ENCODE measurements around the gene RSL1D1.
A peak's percentile ranks its signal among the peaks of the same experiment; 100 is the strongest.
"Not testable (repeated sequence)": the region's sequence is repeated elsewhere in the genome, so short reads cannot be mapped to it uniquely, and the experiment has no call there.

The RSL1D1 gene

GRCh38 chr16:11797166-11797956, 54.0 kb downstream of the RSL1D1 start, which contains the start of gene ZC3H7A:
Gene ZC3H7A (minus strand): TSS chr16:11797258. CDS start chr16:11782354, 14,904 bp downstream.
- DNase-seq, result peak; percentile 95 to 96

DNA sequence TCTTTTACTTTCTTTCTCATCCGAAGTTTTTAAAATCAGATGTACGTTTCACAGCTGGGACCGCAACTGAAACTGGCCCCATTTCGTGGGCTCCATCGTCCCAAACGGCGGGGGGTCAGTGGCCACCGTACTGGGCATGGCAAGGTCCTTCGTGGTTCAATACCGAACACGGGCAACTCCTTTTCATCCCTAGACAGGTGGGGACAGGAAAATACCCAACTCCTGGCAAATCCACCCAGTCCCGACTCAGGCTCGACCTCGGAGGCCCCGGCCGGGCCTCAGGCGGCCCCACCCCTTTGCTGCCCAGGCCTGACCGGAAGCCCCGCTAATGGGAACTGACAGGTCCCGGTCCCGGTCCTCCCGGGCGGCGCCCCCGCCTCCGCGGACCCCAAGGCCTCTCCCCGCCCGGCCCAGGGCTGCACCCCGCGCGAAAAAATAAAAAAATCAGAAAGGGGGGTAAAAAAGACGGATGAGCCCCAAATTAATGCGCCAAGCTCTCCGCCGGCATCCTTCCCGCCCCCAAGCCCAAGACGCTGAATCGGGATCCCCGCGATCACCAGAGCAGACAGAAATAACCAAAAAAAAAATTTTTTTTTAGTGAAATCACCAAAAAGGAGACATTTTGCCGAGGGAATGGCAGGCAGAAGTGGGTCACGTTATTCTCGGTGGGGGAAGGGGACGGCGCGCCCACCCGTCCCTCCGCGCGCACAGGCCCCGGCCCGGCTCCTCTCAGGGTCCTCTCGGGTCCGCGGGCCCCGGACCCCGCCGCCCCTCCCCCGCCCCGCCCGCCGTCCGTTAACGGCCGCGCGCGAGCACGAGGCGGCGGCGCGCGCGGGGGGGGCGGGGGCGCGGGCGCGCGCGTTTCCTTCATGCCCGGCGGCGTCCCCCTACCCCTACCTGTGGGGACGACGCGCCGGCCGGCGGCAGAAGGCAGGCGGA, 54.8 kb downstream of the RSL1D1 start:
- DNase-seq, result peak; percentile 11 to 14

DNA sequence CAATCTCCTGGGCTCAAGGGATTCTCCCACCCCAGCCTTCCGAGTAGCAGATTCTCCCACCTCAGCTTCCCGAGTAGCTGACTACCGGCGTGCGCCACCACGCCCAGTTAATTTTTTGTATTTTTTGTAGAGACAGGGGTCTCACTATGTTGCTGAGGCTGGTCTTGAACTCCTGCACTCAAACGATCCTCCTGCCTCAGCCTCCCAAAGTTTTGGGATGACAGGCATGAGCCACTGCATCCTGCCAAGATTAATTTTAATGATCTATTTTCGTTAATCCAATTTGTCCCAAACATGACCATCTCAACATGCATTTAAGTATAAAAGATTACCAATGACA, 55.5 kb downstream of the RSL1D1 start:
- DNase-seq, result no peak

GRCh38 chr16:11794996-11795886, 56.1 kb downstream of the RSL1D1 start:
- DNase-seq, result no peak

DNA sequence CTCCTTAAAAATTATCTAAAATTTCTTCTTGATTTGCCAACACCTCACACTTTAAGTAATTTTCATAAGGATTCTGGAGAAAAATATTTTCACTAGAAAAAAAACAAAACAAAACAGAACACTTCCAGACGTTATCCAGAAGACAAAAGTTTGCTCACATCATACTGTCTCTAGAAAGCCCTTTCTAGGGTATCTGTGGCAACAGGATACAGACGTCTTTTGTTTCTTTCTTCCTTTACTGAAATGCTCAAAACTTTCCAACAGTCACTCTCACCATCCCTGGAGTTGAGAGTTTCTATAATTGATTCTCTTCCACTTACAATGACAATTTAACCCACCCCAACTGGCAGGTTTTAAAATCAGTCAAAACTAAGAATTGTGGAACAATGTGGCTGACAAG, 56.9 kb downstream of the RSL1D1 start:
- DNase-seq, result no peak

DNA sequence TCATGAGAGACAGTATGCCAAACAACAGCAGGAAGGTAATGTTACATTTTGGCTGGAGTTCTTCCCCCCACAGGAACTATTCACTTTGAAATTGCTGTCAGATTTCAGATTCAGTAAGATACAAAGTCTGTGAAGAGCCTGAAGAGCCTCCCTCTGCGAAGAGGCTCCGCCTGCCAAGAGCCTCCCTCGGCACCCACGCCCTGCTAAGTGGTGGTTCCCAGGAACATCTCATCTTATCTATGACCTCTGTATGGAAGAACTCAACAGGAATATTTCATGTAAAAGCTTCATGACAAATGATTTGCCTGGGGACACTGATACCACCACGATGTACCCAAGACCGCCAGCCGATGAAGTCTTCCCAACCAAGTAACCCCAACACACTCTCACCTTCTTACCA, 57.5 kb downstream of the RSL1D1 start:
- no peak for DNase-seq

DNA sequence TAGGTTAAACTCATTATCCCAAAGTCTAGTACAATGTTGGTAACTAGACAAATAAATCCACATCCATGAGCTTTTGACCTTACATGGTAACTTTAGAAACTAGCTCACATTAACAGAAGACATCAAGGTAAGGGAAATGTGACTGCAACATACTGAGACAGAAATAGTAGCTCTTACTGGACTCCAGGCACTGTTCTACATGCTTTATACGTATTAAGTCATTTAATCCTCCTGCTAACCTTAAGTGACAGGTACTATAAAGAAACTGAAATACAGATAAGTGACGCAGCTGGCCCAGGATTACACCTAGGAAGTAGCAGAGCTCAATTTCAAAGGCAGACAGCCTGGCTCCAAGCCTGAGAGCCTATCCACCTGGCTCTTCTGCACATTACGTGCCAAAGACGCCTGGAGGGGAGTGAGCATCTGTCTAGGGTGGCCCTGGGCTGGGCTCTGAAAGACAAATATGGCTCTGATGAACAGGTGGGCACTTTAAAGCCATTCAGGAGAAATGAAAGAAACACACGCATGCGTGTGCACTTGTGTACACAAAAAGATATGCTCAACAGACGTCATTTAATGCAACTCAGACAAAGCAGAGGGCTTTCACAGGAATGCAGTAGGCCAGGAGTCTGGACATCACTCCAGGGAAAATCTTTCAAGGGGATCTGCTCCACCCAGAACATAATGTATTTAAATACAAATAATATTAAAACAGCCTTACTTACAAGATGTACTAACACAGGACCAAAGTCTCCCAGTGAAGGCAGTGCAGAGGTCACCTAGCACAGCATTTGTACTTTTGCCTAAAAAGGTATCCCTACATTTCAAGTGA, 58.7 kb downstream of the RSL1D1 start:
- peak; percentile 90 to 98 for DNase-seq

DNA sequence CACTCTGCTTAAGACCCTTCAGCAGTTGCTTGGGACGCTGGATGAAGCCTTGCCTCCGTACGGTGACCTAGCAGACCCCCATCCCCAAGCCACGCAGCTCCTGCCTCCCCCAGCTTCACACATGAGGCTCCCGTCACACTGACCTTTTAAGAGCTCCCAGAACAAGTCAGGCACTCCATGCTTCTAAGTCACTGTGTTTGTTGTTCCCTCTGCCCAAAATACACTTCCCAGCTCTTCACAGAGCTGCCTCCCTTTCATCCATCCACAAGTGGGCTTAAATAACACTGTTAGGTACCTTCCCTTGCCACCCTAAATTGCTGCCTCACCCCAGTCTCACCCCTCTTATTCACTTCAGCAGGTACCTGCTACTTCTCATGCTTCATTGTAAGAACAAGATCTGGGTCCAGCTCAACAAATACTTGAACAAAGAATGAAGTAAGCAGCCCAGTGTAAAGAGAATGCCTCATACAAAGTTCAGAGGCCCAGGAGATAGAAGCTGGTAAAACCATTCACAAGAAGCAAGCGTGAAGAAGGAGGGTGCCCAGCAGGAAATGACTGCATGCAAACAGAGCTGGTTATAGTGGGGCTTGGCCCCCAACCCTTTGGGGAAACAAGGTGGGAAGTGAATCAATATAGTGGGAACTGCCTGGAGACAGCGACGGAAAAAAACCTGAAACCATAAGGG, 60.1 kb downstream of the RSL1D1 start:
- DNase-seq, result no peak

- no peak for DNase-seq
Measured at GRCh38 chr16:11788914-11789313, 62.4 kb downstream of the RSL1D1 start.

DNA sequence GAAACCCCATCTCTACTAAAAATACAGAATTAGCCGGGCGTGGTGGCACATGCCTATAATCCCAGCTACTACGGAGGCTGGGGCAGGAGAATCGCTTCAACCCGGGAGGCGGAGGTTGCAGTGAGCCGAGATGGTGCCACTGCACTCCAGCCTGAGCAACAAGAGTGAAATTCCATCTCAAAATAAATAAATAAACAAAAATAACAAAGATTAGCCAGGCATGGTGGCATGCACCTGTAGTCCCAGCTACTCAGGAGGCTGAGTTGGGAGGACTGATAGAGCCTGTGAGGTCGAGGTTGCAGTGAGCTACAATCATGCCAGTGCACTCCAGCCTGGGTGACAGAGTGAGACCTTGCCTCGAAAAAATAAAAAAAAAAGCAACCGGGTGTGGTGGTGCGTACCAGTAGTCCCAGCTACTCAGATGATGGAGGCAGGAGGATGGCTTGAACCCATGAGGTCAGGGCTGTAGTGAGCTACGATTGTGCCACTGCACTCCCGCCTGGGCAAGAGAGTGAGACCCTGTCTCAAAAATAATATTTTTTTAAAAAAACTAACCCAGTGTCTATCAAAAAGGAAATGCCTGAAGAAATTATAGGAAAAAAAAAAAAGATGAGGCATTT, 66.3 kb downstream of the RSL1D1 start:
- not testable (repeated sequence) for DNase-seq

DNA sequence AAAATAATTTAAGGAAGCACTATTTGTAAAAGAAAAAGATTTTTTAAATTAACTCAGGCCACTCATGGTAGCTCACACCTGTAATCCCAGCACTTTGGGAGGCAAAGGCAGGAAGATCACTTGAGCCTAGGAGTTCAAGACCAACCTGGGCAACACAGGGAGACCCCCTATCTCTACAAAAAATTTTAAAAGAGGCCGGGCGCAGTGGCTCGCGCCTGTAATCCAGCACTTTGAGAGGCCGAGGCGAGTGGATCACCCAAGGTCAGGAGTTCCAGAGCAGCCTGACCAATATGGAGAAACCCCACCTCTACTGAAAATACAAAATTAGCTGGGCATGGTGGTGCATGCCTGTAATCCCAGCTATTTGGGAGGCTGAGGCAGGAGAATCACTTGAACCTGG, 67.0 kb downstream of the RSL1D1 start:
- not testable (repeated sequence) for DNase-seq

GRCh38 chr16:11784038-11784369, 67.3 kb downstream of the RSL1D1 start:
- DNase-seq, result no peak
